Measurements from ENCODE around the gene CD19. TPM values are rescaled to one million over a fixed set of nuclear protein-coding genes. Genes with fewer than 3 reads are reported as not detected.
A peak's percentile ranks its signal among the peaks of the same experiment; 100 is the strongest.

CD19 gene
- total and polyA plus RNA-seq, 2 donors (not counting 1 experiment from before 2014, with no cell fraction given), result under 0.01 to 0.05 TPM

GRCh38 chr16:28915181-28915580, 16.6 kb upstream of the CD19 start:
- Histone ChIP-seq H3K27me3 (ENCODE audit: control insufficient read depth, insufficient read depth, low read length) (no peaks in the 10 kb centered on the region), H4K20me1 (ENCODE audit: control insufficient read depth, extremely low read depth, insufficient read depth, low read length) (no peaks in the 10 kb centered on the region), H3K4me1 (ENCODE audit: control insufficient read depth, extremely low read depth, insufficient read depth, low read length) (no peaks in the 10 kb centered on the region), H3K79me2 (ENCODE audit: control insufficient read depth, insufficient read depth, low read length) (no peaks in the 10 kb centered on the region), H3K27ac (ENCODE audit: insufficient read depth, low read length) (no peak overlapping the region), H3K9ac (ENCODE audit: insufficient read depth, low read length) (no peak overlapping the region), H3K9me3 (ENCODE audit: control insufficient read depth, insufficient read depth, low read depth, low read length) (no peaks in the 10 kb centered on the region), H3K4me2 (ENCODE audit: extremely low read depth, insufficient read depth, low read length) (no peak overlapping the region), H3K36me3 (ENCODE audit: control insufficient read depth, insufficient read depth, low read length) (peaks cover 6% of the 10 kb centered on the region), H3K4me3 (replicated peaks in 1 of 4; ENCODE audit: control extremely low read depth in 1 of 4, insufficient read depth in 1 of 4, low read depth in 3 of 4, low read length in 4 of 4) (no peak overlapping the region), H2AFZ (ENCODE audit: low read length) (no peak overlapping the region)
- TF ChIP-seq EZH2 (IDR thresholded peaks at IDR 0.05; ENCODE audit: low read length, missing control alignments), result no peak
- peak; percentile 39 to 60 for DNase-seq (ENCODE audit: low read depth in 2 of 2)

DNA sequence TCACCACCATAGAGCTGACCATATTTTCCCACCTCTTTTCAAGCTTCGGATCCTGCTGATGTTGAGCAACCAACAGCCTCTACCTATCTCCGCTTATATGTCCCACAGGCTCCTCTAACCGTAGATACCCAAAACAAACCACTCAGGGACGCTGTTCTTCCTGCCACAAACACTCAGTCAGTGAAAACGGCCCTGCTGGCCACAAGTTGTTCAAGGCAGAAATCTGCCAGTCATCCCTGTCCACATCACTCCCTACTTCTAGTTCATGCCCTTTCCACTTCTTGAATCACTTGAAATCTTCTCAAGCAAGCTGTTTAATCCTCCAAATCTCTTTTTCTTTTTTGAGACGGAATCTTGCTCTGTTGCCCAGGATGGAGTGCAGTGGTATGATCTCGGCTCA, 14.7 kb upstream of the CD19 start:
- no peaks in the 10 kb centered on the region for H3K9me3 ChIP-seq (ENCODE audit: control insufficient read depth, insufficient read depth, low read depth, low read length)
- H3K27ac ChIP-seq (ENCODE audit: insufficient read depth, low read length), result no peak overlapping the region
- H4K20me1 ChIP-seq (ENCODE audit: control insufficient read depth, extremely low read depth, insufficient read depth, low read length), result no peaks in the 10 kb centered on the region
- H3K4me1 ChIP-seq (ENCODE audit: control insufficient read depth, extremely low read depth, insufficient read depth, low read length), result no peaks in the 10 kb centered on the region
- H3K9ac ChIP-seq (ENCODE audit: insufficient read depth, low read length), result no peak overlapping the region
- no peaks in the 10 kb centered on the region for H3K27me3 ChIP-seq (ENCODE audit: control insufficient read depth, insufficient read depth, low read length)
- TF ChIP-seq, protein P1, sequence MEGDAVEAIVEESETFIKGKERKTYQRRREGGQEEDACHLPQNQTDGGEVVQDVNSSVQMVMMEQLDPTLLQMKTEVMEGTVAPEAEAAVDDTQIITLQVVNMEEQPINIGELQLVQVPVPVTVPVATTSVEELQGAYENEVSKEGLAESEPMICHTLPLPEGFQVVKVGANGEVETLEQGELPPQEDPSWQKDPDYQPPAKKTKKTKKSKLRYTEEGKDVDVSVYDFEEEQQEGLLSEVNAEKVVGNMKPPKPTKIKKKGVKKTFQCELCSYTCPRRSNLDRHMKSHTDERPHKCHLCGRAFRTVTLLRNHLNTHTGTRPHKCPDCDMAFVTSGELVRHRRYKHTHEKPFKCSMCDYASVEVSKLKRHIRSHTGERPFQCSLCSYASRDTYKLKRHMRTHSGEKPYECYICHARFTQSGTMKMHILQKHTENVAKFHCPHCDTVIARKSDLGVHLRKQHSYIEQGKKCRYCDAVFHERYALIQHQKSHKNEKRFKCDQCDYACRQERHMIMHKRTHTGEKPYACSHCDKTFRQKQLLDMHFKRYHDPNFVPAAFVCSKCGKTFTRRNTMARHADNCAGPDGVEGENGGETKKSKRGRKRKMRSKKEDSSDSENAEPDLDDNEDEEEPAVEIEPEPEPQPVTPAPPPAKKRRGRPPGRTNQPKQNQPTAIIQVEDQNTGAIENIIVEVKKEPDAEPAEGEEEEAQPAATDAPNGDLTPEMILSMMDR (conservative IDR thresholded peaks at IDR 0.05 in 1 of 2, IDR thresholded peaks at IDR 0.05 in 1 of 2; ENCODE audit: low read depth in 1 of 2, low read length in 2 of 2), result no peak
- no peak for TF ChIP-seq EZH2 (IDR thresholded peaks at IDR 0.05; ENCODE audit: low read length, missing control alignments)
- H3K36me3 ChIP-seq (ENCODE audit: control insufficient read depth, insufficient read depth, low read length), result peaks cover 3% of the 10 kb centered on the region
- H3K4me3 ChIP-seq (replicated peaks in 1 of 4; ENCODE audit: control extremely low read depth in 1 of 4, insufficient read depth in 1 of 4, low read depth in 3 of 4, low read length in 4 of 4), result no peak overlapping the region
- H2AFZ ChIP-seq (ENCODE audit: low read length), result no peak overlapping the region
- H3K79me2 ChIP-seq (ENCODE audit: control insufficient read depth, insufficient read depth, low read length), result no peaks in the 10 kb centered on the region
- no peak overlapping the region for H3K4me2 ChIP-seq (ENCODE audit: extremely low read depth, insufficient read depth, low read length)
- DNase-seq (ENCODE audit: low read depth in 2 of 2), result no peak

- Histone ChIP-seq H3K4me3 (replicated peaks in 1 of 4; ENCODE audit: control extremely low read depth in 1 of 4, insufficient read depth in 1 of 4, low read depth in 3 of 4, low read length in 4 of 4) (no peak overlapping the region), H3K27me3 (ENCODE audit: control insufficient read depth, insufficient read depth, low read length) (no peaks in the 10 kb centered on the region), H3K9ac (ENCODE audit: insufficient read depth, low read length) (no peak overlapping the region), H3K27ac (ENCODE audit: insufficient read depth, low read length) (no peak overlapping the region), H3K4me1 (ENCODE audit: control insufficient read depth, extremely low read depth, insufficient read depth, low read length) (no peaks in the 10 kb centered on the region), H3K36me3 (ENCODE audit: control insufficient read depth, insufficient read depth, low read length) (peaks cover 3% of the 10 kb centered on the region), H2AFZ (ENCODE audit: low read length) (no peak overlapping the region), H3K79me2 (ENCODE audit: control insufficient read depth, insufficient read depth, low read length) (no peaks in the 10 kb centered on the region), H3K9me3 (ENCODE audit: control insufficient read depth, insufficient read depth, low read depth, low read length) (no peaks in the 10 kb centered on the region), H3K4me2 (ENCODE audit: extremely low read depth, insufficient read depth, low read length) (no peak overlapping the region), H4K20me1 (ENCODE audit: control insufficient read depth, extremely low read depth, insufficient read depth, low read length) (no peaks in the 10 kb centered on the region)
- DNase-seq (ENCODE audit: low read depth in 2 of 2), result no peak
- no peak for TF ChIP-seq EZH2 (IDR thresholded peaks at IDR 0.05; ENCODE audit: low read length, missing control alignments)
- TF ChIP-seq, protein P1 (conservative IDR thresholded peaks at IDR 0.05 in 1 of 2, IDR thresholded peaks at IDR 0.05 in 1 of 2; ENCODE audit: low read depth in 1 of 2, low read length in 2 of 2), result no peak
Measured at GRCh38 chr16:28918698-28919097, 13.1 kb upstream of the CD19 start.
